Neural cell (in vitro differentiated cells): ENCODE results near the gene COL23A1. TPM values are rescaled to one million over a fixed set of nuclear protein-coding genes. Genes with fewer than 3 reads are reported as not detected.

Experiments used
- H2AFZ ChIP-seq: fragments of 200-600, 300-800 bp; sonication (generic), shearing (Covaris generic); 2 replicates; pipeline ENCODE4 v1.6.0; 2014; ENCODE audit warnings: low read depth, mild to moderate bottlenecking, antibody characterized with exemption, low read length, moderate library complexity
- H3F3A ChIP-seq: fragments of 200-600 bp; shearing (Covaris generic); 2 replicates; pipeline ENCODE4 v1.6.1; 2016; ENCODE audit warnings: mild to moderate bottlenecking, moderate library complexity, mixed read lengths, antibody characterized with exemption, low read length; ENCODE audit not compliant: insufficient read depth, poor library complexity, severe bottlenecking
- H3K27ac ChIP-seq: fragments of 200-600, 300-800 bp; sonication (generic), shearing (Covaris generic); 2 replicates; pipeline ENCODE4 v1.5.1; 2014; ENCODE audit warnings: mild to moderate bottlenecking, low read length, moderate library complexity
- H3K27me3 ChIP-seq: fragments of 300-800, 200-600 bp; sonication (generic), shearing (Covaris generic); 2 replicates; pipeline ENCODE4 v1.6.0; 2014; ENCODE audit warnings: mild to moderate bottlenecking, low read depth, low read length, moderate library complexity; ENCODE audit not compliant: insufficient read depth
- H3K36me3 ChIP-seq: fragments of 300-800, 200-600 bp; sonication (generic), shearing (Covaris generic); 2 replicates; pipeline ENCODE4 v1.5.1; 2014; ENCODE audit warnings: mild to moderate bottlenecking, antibody characterized with exemption, low read length, moderate library complexity; ENCODE audit not compliant: insufficient read depth
- H3K4me2 ChIP-seq: fragments of 300-800, 200-600 bp; sonication (generic), shearing (Covaris generic); 2 replicates; pipeline ENCODE4 v1.6.0; 2014; ENCODE audit warnings: mild to moderate bottlenecking, low read length
- H3K4me3 ChIP-seq: fragments of 300-800, 200-600 bp; sonication (generic), shearing (Covaris generic); 2 replicates; pipeline ENCODE4 v1.5.1; 2014; ENCODE audit warnings: mild to moderate bottlenecking, low read length, moderate library complexity
- H3K79me2 ChIP-seq: fragments of 200-600 bp; shearing (Covaris generic); replicated peaks from 2 replicates; pipeline ENCODE4 v1.6.0; 2014; ENCODE audit warnings: mild to moderate bottlenecking, low read length, moderate library complexity; ENCODE audit not compliant: insufficient read depth
- H3K9ac ChIP-seq: fragments of 300-800, 200-600 bp; sonication (generic), shearing (Covaris generic); 2 replicates; pipeline ENCODE4 v1.6.1; 2016; ENCODE audit warnings: mild to moderate bottlenecking, low read length, mixed read lengths
- H3K9me2 ChIP-seq: fragments of 200-600 bp; shearing (Covaris generic); 2 replicates; pipeline ENCODE4 v1.6.1; 2016; ENCODE audit warnings: mild to moderate bottlenecking, low read length, mixed read lengths; ENCODE audit not compliant: insufficient read depth
- H3K9me3 ChIP-seq: fragments of 200-600, 300-800 bp; sonication (generic), shearing (Covaris generic); 2 replicates; pipeline ENCODE4 v1.6.1; 2016; ENCODE audit warnings: mild to moderate bottlenecking, mixed run types, low read length, moderate library complexity, mixed read lengths
- H4K20me1 ChIP-seq: fragments of 200-600 bp; shearing (Covaris generic); 2 replicates; pipeline ENCODE4 v1.6.1; 2016; ENCODE audit warnings: mild to moderate bottlenecking, mixed run types; ENCODE audit not compliant: insufficient read depth
- CTCF ChIP-seq: fragments of 450-650 bp; IDR thresholded peaks from 2 replicates; pipeline ENCODE4 v1.5.1; 2014; ENCODE audit warnings: antibody characterized with exemption, mild to moderate bottlenecking, moderate library complexity; ENCODE audit not compliant: poor library complexity, severe bottlenecking
- EP300 ChIP-seq: fragments of 450-650 bp; conservative IDR thresholded peaks from 2 replicates; pipeline ENCODE4 v1.6.1; 2014; ENCODE audit warnings: antibody characterized with exemption, mild to moderate bottlenecking, moderate library complexity; ENCODE audit not compliant: poor library complexity, severe bottlenecking
- EZH2 ChIP-seq: fragments of 200-600, 300-800 bp; shearing (Covaris generic), sonication (generic); IDR thresholded peaks from 2 replicates; pipeline ENCODE4 v1.6.1; 2014; ENCODE audit warnings: antibody characterized with exemption, low read length, borderline replicate concordance, mild to moderate bottlenecking; ENCODE audit not compliant: insufficient read depth, poor library complexity, severe bottlenecking
- MXI1 ChIP-seq: fragments of 450-650 bp; conservative IDR thresholded peaks from 2 replicates; pipeline ENCODE4 v1.6.1; 2014; ENCODE audit warnings: antibody characterized with exemption, mild to moderate bottlenecking; ENCODE audit not compliant: poor library complexity, severe bottlenecking
- POLR2AphosphoS5 ChIP-seq: IDR thresholded peaks from 2 replicates; pipeline ENCODE4 v1.6.1; 2012
- RAD21 ChIP-seq: fragments of 450-650 bp; conservative IDR thresholded peaks from 2 replicates; pipeline ENCODE4 v1.6.1; 2014; ENCODE audit warnings: antibody characterized with exemption, mild to moderate bottlenecking, moderate library complexity
- REST ChIP-seq: IDR thresholded peaks from 2 replicates; pipeline ENCODE4 v1.6.1; 2012; ENCODE audit warnings: borderline replicate concordance
- SMC3 ChIP-seq: fragments of 450-650 bp; conservative IDR thresholded peaks from 2 replicates; pipeline ENCODE4 v1.6.1; 2014; ENCODE audit warnings: antibody characterized with exemption, mild to moderate bottlenecking, moderate library complexity; ENCODE audit not compliant: poor library complexity
- TAF1 ChIP-seq: IDR thresholded peaks from 2 replicates; pipeline ENCODE4 v1.6.1; 2012; ENCODE audit warnings: low read depth
- polyA plus RNA-seq: library from polyadenylated mRNA; depleted of rRNA; stranded (reverse); fragments of >200 nt; gene quantifications from 2 replicates; pipeline ENCODE4 v1.2.3, GENCODE V29; 2014

Gene COL23A1
- polyA plus RNA-seq, 1 donor from 2014 or later: not detected

- Histone ChIP-seq H3K36me3 (no peaks in the 10 kb centered on the region), H3F3A (no peaks in the 10 kb centered on the region), H2AFZ (no peak overlapping the region), H3K27me3 (no peaks in the 10 kb centered on the region), H3K4me2 (no peak overlapping the region), H3K9ac (no peak overlapping the region), H3K79me2 (no peaks in the 10 kb centered on the region), H4K20me1 (no peaks in the 10 kb centered on the region), H3K4me3 (no peak overlapping the region), H3K9me2 (no peaks in the 10 kb centered on the region), H3K9me3 (no peaks in the 10 kb centered on the region), H3K27ac (no peak overlapping the region)
- TF ChIP-seq CTCF (no peak), EP300 (no peak), RAD21 (no peak), REST (no peak)
Observed at GRCh38 chr5:178384816-178385495, 205.2 kb downstream of the COL23A1 start.

GRCh38 chr5:178383919-178384815 lies 206.0 kb downstream of the COL23A1 start:
- no peaks in the 10 kb centered on the region for H3F3A ChIP-seq
- H3K9me2 ChIP-seq: no peaks in the 10 kb centered on the region
- H3K4me3 ChIP-seq: no peak overlapping the region
- TF ChIP-seq POLR2AphosphoS5: no peak
- no peak for TF ChIP-seq EP300
- no peak for TF ChIP-seq MXI1
- no peak for TF ChIP-seq REST
- no peak for TF ChIP-seq EZH2
- TF ChIP-seq TAF1: no peak
- no peak for TF ChIP-seq CTCF
- TF ChIP-seq RAD21: no peak
- TF ChIP-seq SMC3: no peak
- no peaks in the 10 kb centered on the region for H3K27me3 ChIP-seq
- no peaks in the 10 kb centered on the region for H3K9me3 ChIP-seq
- H3K27ac ChIP-seq: no peak overlapping the region
- H3K36me3 ChIP-seq: no peaks in the 10 kb centered on the region
- H2AFZ ChIP-seq: no peak overlapping the region
- no peak overlapping the region for H3K4me2 ChIP-seq
- H4K20me1 ChIP-seq: no peaks in the 10 kb centered on the region
- H3K9ac ChIP-seq: no peak overlapping the region
- H3K79me2 ChIP-seq: no peaks in the 10 kb centered on the region
